Adrenal gland (tissue), 5 donors: ENCODE results near the gene CMTM3.
A peak's percentile ranks its signal among the peaks of the same experiment; 100 is the strongest.

ENCODE experiments used
- CTCF ChIP-seq, 6 experiments: fragments of 450-650 bp in 4 of 6; fragments of 200-600 bp in 2 of 6; sonication (generic) in 1 of 6; IDR thresholded peaks; 1 replicate in 5 of 6; 2 replicates in 1 of 6; pipeline versions ENCODE4 v1.5.1 to v1.8.0; 2016 to 2021; ENCODE audit warnings: antibody characterized with exemption in 6 of 6, mild to moderate bottlenecking in 2 of 6, moderate library complexity in 1 of 6
- POLR2A ChIP-seq, 2 donors: fragments of 450-650 bp; IDR thresholded peaks; one replicate each; pipeline ENCODE4 v1.6.1; 2017; ENCODE audit warnings: antibody characterized with exemption in 2 of 2, mild to moderate bottlenecking in 2 of 2, moderate library complexity in 1 of 2
- donor health status: DM: no; HTN: no; CAD: no.

DNA sequence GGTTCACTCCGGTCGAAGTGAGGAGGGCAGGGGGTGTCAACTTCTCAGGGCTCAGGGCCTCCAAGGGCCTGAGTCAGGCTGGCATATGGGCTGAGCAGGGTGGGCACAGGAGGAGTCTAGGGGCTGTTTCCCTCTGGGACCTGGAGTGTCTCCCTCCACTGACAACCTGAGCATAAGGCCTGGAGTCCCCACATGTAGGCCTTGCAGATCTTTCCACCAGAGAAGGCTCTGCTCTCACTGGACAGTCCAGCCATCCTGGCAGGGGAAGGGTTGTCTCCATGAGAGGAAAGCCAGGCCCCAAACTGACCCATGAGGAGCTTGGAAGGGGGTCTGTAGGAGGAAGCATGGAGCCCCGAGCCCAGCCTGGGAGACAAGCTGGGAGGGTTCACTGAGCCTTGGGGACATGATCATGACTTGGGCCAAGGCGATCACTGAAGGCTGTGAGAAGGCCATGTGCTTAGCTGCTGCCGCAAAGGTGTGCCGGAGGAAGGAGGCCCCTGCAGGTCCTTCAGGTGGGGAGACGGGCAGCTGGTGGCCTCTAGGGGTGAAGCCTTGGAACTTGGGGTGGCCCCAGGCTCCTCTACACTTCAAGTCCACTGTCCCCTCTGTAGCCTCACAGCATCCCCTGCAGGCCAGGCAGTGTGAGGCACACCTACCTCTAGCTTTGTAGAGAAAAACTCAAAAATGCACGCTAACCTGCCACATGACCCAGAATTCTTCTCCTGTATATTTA is 15.4 kb upstream of the CMTM3 start:
- TF ChIP-seq CTCF (IDR thresholded peaks at IDR 0.05) (peak; percentile 13 to 59 (median 54)), POLR2A (IDR thresholded peaks at IDR 0.05) (no peak)
